Keratinocyte (primary cell): ENCODE results near the gene DPYSL5. TPM values are rescaled to one million over a fixed set of nuclear protein-coding genes. Genes with fewer than 3 reads are reported as not detected.
"Not testable (repeated sequence)": the region's sequence is repeated elsewhere in the genome, so short reads cannot be mapped to it uniquely, and the experiment has no call there.

Source experiments
- DNase-seq: peaks from one replicate; pipeline ENCODE4 v3.0.0-alpha.2; 2011; ENCODE audit warnings: low read depth, missing footprints, low spot score
- FAIRE-seq: peaks from 2 replicates; lab custom pipeline; 2011; peaks lifted over from hg19 to GRCh38; lab: Jason Lieb, UNC
- H2AFZ ChIP-seq: 2 replicates; pipeline ENCODE4 v1.6.0; 2012; ENCODE audit warnings: low read length, control low read depth, inconsistent platforms; ENCODE audit not compliant: control insufficient read depth
- H3K27ac ChIP-seq: 2 replicates; pipeline ENCODE4 v1.5.1; 2011; ENCODE audit warnings: low read length; ENCODE audit not compliant: control insufficient read depth, insufficient read depth
- H3K27me3 ChIP-seq: 3 replicates; pipeline ENCODE4 v1.6.0; 2011; ENCODE audit warnings: low read length; ENCODE audit not compliant: control insufficient read depth, insufficient read depth; ENCODE audit errors: extremely low read depth
- H3K36me3 ChIP-seq, 2 experiments: 2 replicates in 1 of 2; 3 replicates in 1 of 2; pipeline ENCODE4 v1.5.1; 2011; ENCODE audit warnings: low read length in 2 of 2, mild to moderate bottlenecking in 1 of 2; ENCODE audit not compliant: control insufficient read depth in 2 of 2, insufficient read depth in 2 of 2; ENCODE audit errors: extremely low read depth in 1 of 2
- H3K4me1 ChIP-seq: 3 replicates; pipeline ENCODE4 v1.5.1; 2011; ENCODE audit warnings: low read length; ENCODE audit not compliant: control insufficient read depth, insufficient read depth; ENCODE audit errors: extremely low read depth
- H3K4me2 ChIP-seq: 3 replicates; pipeline ENCODE4 v1.6.0; 2011; ENCODE audit warnings: low read depth, low read length; ENCODE audit not compliant: control insufficient read depth, insufficient read depth; ENCODE audit errors: extremely low read depth
- H3K4me3 ChIP-seq, 3 experiments: fragments of 200-600 bp in 1 of 3; sonication (generic) in 1 of 3; 2 replicates in 2 of 3; 3 replicates in 1 of 3; pipeline ENCODE4 v1.5.1; 2011 to 2016; ENCODE audit warnings: low read length in 3 of 3, mild to moderate bottlenecking in 3 of 3, control low read depth in 2 of 3, inconsistent platforms in 1 of 3, low read depth in 1 of 3, mixed read lengths in 1 of 3, mixed run types in 1 of 3, moderate library complexity in 1 of 3; ENCODE audit not compliant: control insufficient read depth in 2 of 3, insufficient read depth in 2 of 3; ENCODE audit errors: extremely low read depth in 1 of 3
- H3K79me2 ChIP-seq: 2 replicates; pipeline ENCODE4 v1.6.0; 2012; ENCODE audit warnings: low read length; ENCODE audit not compliant: control insufficient read depth, insufficient read depth
- H3K9ac ChIP-seq: 3 replicates; pipeline ENCODE4 v1.6.0; 2011; ENCODE audit warnings: low read length; ENCODE audit not compliant: control insufficient read depth, insufficient read depth; ENCODE audit errors: extremely low read depth
- H3K9me1 ChIP-seq: 3 replicates; pipeline ENCODE4 v1.6.0; 2011; ENCODE audit warnings: low read length; ENCODE audit not compliant: control insufficient read depth, insufficient read depth; ENCODE audit errors: extremely low read depth
- H3K9me3 ChIP-seq: 2 replicates; pipeline ENCODE4 v1.5.1; 2012; ENCODE audit warnings: low read depth, low read length; ENCODE audit not compliant: control insufficient read depth
- H4K20me1 ChIP-seq: 3 replicates; pipeline ENCODE4 v1.6.0; 2011; ENCODE audit warnings: low read length; ENCODE audit not compliant: control insufficient read depth, insufficient read depth; ENCODE audit errors: extremely low read depth
- EZH2 ChIP-seq: IDR thresholded peaks from one replicate; pipeline ENCODE4 v1.6.1; 2012; ENCODE audit warnings: inconsistent platforms, mild to moderate bottlenecking, low read length, moderate library complexity
- dilution Hi-C: fragments of 300-500 bp; cut with MboI; formaldehyde crosslinking; loops from one replicate; pipeline ENCODE4 v1.7.0; 2020; ENCODE audit warnings: low sequenced_read_pairs; ENCODE audit not compliant: extremely low pct_ligation_motif_present
- polyA plus RNA-seq, 5 experiments: library from polyadenylated mRNA; depleted of rRNA in 3 of 5; stranded (reverse) in 3 of 5; stranded (forward) in 1 of 5; unstranded in 1 of 5; fragments of >200 nt; gene quantifications; 1 replicate in 1 of 5; 2 replicates in 3 of 5; 3 replicates in 1 of 5; pipeline versions ENCODE4 v1.2.1 to v1.2.3, GENCODE V29; 2011 to 2012; ENCODE audit warnings: missing spikeins in 2 of 5, low read depth in 1 of 5, low replicate concordance in 1 of 5
- TF ChIP-seq, protein P1 (sequence below), 3 experiments: IDR thresholded peaks in 1 of 3; conservative IDR thresholded peaks in 1 of 3; optimal IDR thresholded peaks in 1 of 3; 2 replicates in 2 of 3; 3 replicates in 1 of 3; pipeline versions ENCODE3 to v1.5.1; 2011; ENCODE audit warnings: low read length in 3 of 3, mild to moderate bottlenecking in 3 of 3, moderate library complexity in 2 of 3, control low read depth in 1 of 3, inconsistent platforms in 1 of 3; ENCODE audit not compliant: insufficient read depth in 2 of 3; ENCODE audit errors: extremely low read depth in 1 of 3

DPYSL5 gene
- polyA plus RNA-seq, 1 donor (not counting 4 experiments of a cell fraction or from before 2014, with no cell fraction given): not detected

DNA sequence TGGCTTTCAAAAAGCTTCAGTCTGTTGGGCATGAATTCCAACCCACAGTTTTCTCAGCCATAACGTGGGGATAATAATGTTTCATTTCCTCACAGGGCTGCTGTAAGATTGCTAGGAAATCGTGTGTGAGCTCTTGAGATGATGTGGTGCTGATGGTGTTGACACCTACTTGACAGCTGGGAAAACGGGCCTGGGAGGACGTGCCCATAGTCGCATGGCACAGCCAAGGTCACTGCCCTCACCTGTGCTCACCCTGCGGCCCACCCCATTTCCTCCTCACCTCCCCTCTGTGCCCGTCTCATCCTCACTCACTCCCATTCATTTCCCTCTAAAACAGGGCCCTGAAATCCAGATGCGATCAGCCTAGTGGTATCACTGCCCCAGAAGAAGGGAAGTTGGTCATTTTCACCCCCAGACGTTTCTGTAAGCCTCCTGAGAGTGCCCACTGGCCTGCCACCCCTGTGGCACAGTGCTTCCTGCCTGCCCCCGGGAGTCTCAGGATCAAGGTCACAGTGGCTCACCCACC, 33.0 kb downstream of the DPYSL5 start:
- dilution Hi-C loops: no loop called here
- H3K9me1 ChIP-seq: no peaks in the 10 kb centered on the region
- no peak for TF ChIP-seq EZH2
- TF ChIP-seq, protein P1, sequence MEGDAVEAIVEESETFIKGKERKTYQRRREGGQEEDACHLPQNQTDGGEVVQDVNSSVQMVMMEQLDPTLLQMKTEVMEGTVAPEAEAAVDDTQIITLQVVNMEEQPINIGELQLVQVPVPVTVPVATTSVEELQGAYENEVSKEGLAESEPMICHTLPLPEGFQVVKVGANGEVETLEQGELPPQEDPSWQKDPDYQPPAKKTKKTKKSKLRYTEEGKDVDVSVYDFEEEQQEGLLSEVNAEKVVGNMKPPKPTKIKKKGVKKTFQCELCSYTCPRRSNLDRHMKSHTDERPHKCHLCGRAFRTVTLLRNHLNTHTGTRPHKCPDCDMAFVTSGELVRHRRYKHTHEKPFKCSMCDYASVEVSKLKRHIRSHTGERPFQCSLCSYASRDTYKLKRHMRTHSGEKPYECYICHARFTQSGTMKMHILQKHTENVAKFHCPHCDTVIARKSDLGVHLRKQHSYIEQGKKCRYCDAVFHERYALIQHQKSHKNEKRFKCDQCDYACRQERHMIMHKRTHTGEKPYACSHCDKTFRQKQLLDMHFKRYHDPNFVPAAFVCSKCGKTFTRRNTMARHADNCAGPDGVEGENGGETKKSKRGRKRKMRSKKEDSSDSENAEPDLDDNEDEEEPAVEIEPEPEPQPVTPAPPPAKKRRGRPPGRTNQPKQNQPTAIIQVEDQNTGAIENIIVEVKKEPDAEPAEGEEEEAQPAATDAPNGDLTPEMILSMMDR (optimal IDR thresholded peaks at IDR 0.05 in 1 of 3, IDR thresholded peaks at IDR 0.05 in 1 of 3, conservative IDR thresholded peaks at IDR 0.05 in 1 of 3; ENCODE audit: extremely low read depth in 1 of 3, insufficient read depth in 2 of 3, low read length in 3 of 3): no peak

GRCh38 chr2:26882220-26882619, 34.3 kb downstream of the DPYSL5 start:
- H3K9me1 ChIP-seq, dilution Hi-C loops, FAIRE-seq: not testable (repeated sequence)

More for the DNA sequence above, 33.0 kb downstream of the DPYSL5 start:
- Histone ChIP-seq H3K4me1 (no peaks in the 10 kb centered on the region), H2AFZ (no peak overlapping the region), H3K9ac (no peak overlapping the region), H4K20me1 (no peaks in the 10 kb centered on the region), H3K4me2 (no peak overlapping the region), H3K79me2 (no peaks in the 10 kb centered on the region), H3K4me3 (no peak overlapping the region), H3K27ac (no peak overlapping the region), H3K27me3 (peaks cover 11% of the 10 kb centered on the region), H3K9me3 (no peaks in the 10 kb centered on the region), H3K36me3 (no peaks in the 10 kb centered on the region)
- DNase-seq (no peak), FAIRE-seq (no peak)

DNA sequence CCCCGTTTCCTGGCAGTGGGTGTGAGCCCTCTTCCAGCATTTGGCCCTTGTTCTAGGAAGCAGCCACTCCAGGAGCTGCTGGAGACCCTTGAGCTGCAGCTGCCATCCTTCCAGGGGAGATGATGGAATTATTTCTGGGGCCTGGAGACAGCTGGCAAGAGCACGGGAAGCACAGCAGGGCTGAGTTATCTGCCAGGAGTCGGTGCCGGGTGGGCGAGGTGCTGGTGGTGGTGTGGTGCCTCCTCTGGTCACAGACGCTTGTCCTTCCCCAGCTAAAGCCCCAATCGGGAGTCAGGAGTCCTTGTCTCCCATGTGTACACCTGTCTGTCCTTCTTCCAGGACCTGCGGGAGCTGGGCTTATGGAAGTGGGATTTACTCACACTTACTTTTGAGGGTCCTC, 36.0 kb downstream of the DPYSL5 start:
- Histone ChIP-seq H3K4me1 (no peaks in the 10 kb centered on the region), H3K36me3 (no peaks in the 10 kb centered on the region), H2AFZ (no peak overlapping the region), H3K27ac (no peak overlapping the region), H3K4me3 (no peak overlapping the region), H3K9me3 (no peaks in the 10 kb centered on the region), H3K4me2 (no peak overlapping the region), H3K79me2 (no peaks in the 10 kb centered on the region), H4K20me1 (no peaks in the 10 kb centered on the region), H3K9me1 (no peaks in the 10 kb centered on the region), H3K27me3 (peaks cover 12% of the 10 kb centered on the region), H3K9ac (no peak overlapping the region)
- TF ChIP-seq EZH2: no peak
- TF ChIP-seq, protein P1 (optimal IDR thresholded peaks at IDR 0.05 in 1 of 3, IDR thresholded peaks at IDR 0.05 in 1 of 3, conservative IDR thresholded peaks at IDR 0.05 in 1 of 3; ENCODE audit: extremely low read depth in 1 of 3, insufficient read depth in 2 of 3, low read length in 3 of 3): no peak
- dilution Hi-C loops: no loop called here
- FAIRE-seq: no peak
- DNase-seq: no peak

More at GRCh38 chr2:26882220-26882619, 34.3 kb downstream of the DPYSL5 start:
- not testable (repeated sequence) for DNase-seq, H3K9ac ChIP-seq, H3K79me2 ChIP-seq, H3K36me3 ChIP-seq, H2AFZ ChIP-seq, H3K4me3 ChIP-seq, H3K27me3 ChIP-seq, H3K27ac ChIP-seq, H3K9me3 ChIP-seq, H4K20me1 ChIP-seq, H3K4me2 ChIP-seq, H3K4me1 ChIP-seq
